GM23248 (cell line): ENCODE results near the gene ADGRD1.

Experiments used
- EZH2 ChIP-seq: fragments of 200-600 bp; sonication (generic); IDR thresholded peaks from 2 replicates; pipeline ENCODE4 v1.6.1; 2018; ENCODE audit warnings: antibody characterized with exemption, mild to moderate bottlenecking; ENCODE audit not compliant: insufficient read depth, poor library complexity, severe bottlenecking
- EZH2phosphoT487 ChIP-seq: fragments of 200-600 bp; sonication (generic); IDR thresholded peaks from 2 replicates; pipeline ENCODE4 v1.6.1; 2018; ENCODE audit warnings: antibody characterized with exemption, moderate library complexity, mild to moderate bottlenecking, low read depth; ENCODE audit not compliant: insufficient read depth

DNA sequence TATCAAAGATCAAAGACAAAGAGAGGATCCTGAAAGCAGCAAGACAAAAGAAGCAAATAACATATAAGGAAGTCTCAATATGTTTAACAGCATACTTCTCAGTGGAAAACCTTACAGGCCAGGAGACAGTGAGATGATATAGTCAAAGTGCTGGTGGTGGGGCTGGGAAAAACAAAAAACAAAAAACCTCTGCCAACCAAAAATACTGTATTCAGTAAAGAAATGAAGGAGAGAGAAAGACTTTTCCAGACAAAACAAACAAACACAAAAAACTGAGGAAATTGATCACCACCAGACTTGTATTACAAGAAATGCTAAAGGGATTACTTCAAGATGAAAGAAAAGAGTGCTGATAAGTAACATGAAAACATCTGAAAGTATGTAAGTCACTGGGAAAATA lies 221.2 kb downstream of the ADGRD1 start:
- TF ChIP-seq EZH2 (no peak), EZH2phosphoT487 (no peak)
